Suprapubic skin (tissue), 3 donors: ENCODE measurements around the gene CUEDC1.

Experiments used
- POLR2AphosphoS5 ChIP-seq, 3 donors: sonication (generic); formaldehyde crosslinking; IDR thresholded peaks; one replicate each; pipeline ENCODE4 v1.6.1; 2017; ENCODE audit warnings: antibody characterized with exemption in 3 of 3
- TF ChIP-seq, protein P1 (sequence below), 2 donors: fragments of 200-600 bp in 1 of 2; fragments of 450-650 bp in 1 of 2; sonication (generic) in 1 of 2; IDR thresholded peaks; one replicate each; pipeline ENCODE4 v1.5.1; 2016 to 2019; ENCODE audit warnings: antibody characterized with exemption in 2 of 2, mild to moderate bottlenecking in 1 of 2, moderate library complexity in 1 of 2

DNA sequence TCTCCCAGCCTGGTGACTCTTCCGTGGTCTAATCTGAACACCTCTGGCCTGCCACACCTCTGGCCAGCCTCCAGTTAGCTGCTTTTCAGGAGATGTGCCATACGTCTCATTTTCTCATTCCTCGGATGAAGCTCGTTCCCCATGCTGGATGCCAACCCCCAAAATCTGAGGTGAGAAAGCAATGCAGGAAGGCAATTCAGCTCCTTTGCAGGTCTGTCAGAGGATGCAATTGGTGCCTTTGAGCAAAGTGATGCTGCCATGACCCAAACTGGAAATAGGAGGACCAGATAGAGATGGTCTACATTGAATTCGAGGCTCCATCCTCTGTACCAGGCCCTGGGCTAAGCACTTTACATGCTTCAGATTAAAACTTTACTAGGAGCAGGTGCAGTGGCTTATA, 11.0 kb upstream of the CUEDC1 start:
- no peak for TF ChIP-seq POLR2AphosphoS5 (IDR thresholded peaks at IDR 0.05)
- TF ChIP-seq, protein P1, sequence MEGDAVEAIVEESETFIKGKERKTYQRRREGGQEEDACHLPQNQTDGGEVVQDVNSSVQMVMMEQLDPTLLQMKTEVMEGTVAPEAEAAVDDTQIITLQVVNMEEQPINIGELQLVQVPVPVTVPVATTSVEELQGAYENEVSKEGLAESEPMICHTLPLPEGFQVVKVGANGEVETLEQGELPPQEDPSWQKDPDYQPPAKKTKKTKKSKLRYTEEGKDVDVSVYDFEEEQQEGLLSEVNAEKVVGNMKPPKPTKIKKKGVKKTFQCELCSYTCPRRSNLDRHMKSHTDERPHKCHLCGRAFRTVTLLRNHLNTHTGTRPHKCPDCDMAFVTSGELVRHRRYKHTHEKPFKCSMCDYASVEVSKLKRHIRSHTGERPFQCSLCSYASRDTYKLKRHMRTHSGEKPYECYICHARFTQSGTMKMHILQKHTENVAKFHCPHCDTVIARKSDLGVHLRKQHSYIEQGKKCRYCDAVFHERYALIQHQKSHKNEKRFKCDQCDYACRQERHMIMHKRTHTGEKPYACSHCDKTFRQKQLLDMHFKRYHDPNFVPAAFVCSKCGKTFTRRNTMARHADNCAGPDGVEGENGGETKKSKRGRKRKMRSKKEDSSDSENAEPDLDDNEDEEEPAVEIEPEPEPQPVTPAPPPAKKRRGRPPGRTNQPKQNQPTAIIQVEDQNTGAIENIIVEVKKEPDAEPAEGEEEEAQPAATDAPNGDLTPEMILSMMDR (IDR thresholded peaks at IDR 0.05): no peak
